GM13976 (cell line): ENCODE data around the gene INSC.

Experiments used
- DNase-seq: peaks from one replicate; pipeline ENCODE4 v3.0.0; 2012; ENCODE audit warnings: low spot score
- CTCF ChIP-seq: IDR thresholded peaks from 2 replicates; pipeline ENCODE4 v1.5.1; 2012; ENCODE audit warnings: borderline replicate concordance, mild to moderate bottlenecking; ENCODE audit not compliant: insufficient read depth; ENCODE audit errors: extremely low read depth, missing control alignments, control extremely low read depth
- in situ Hi-C: fragments of 300-500 bp; cut with MboI; formaldehyde crosslinking; loops from one replicate; pipeline ENCODE4 v1.12.0; 2022; ENCODE audit warnings: low sequenced_read_pairs, mixed read lengths, inconsistent platforms; ENCODE audit not compliant: unreplicated experiment

The INSC gene

GRCh38 chr11:15128621-15129020, 13.9 kb downstream of the INSC start:
- DNase-seq, result no peak
- TF ChIP-seq CTCF, result no peak
- in situ Hi-C loops, result no loop called here

GRCh38 chr11:15136166-15136565, 21.4 kb downstream of the INSC start:
- TF ChIP-seq CTCF, result no peak
- no peak for DNase-seq
- in situ Hi-C loops, result no loop called here

GRCh38 chr11:15139096-15139770, 24.5 kb downstream of the INSC start:
- no peak for DNase-seq
- TF ChIP-seq CTCF, result no peak
- in situ Hi-C loops, result no loop called here

- DNase-seq, result no peak
- TF ChIP-seq CTCF, result no peak
- in situ Hi-C loops, result no loop called here
These were observed 25.4 kb downstream of the INSC start for GRCh38 chr11:15139958-15140659.

- in situ Hi-C loops, result no loop called here
- no peak for DNase-seq
These were observed 26.7 kb downstream of the INSC start for GRCh38 chr11:15141381-15141780.

GRCh38 chr11:15142838-15143237, 28.1 kb downstream of the INSC start:
- in situ Hi-C loops, result no loop called here
- DNase-seq, result no peak
- TF ChIP-seq CTCF, result no peak

More at GRCh38 chr11:15141381-15141780, 26.7 kb downstream of the INSC start:
- TF ChIP-seq CTCF, result no peak

GRCh38 chr11:15143855-15144254, 29.1 kb downstream of the INSC start:
- DNase-seq, result no peak
- no peak for TF ChIP-seq CTCF
- in situ Hi-C loops, result no loop called here
